Effector CD4-positive, alpha-beta T cell (primary cell): Measurements from ENCODE around the gene DARS1.
A peak's percentile ranks its signal among the peaks of the same experiment; 100 is the strongest.

Source experiments
- DNase-seq: peaks from one replicate; pipeline ENCODE4 v3.0.0-alpha.2; 2020
- total RNA-seq: gene quantifications from one replicate; lab custom pipeline; 2026; lab: John Stamatoyannopoulos, UW

DARS1 gene
- total RNA-seq: 63.6 reads per million, percentile 73 among the genes with 10 or more reads in this experiment

DNA sequence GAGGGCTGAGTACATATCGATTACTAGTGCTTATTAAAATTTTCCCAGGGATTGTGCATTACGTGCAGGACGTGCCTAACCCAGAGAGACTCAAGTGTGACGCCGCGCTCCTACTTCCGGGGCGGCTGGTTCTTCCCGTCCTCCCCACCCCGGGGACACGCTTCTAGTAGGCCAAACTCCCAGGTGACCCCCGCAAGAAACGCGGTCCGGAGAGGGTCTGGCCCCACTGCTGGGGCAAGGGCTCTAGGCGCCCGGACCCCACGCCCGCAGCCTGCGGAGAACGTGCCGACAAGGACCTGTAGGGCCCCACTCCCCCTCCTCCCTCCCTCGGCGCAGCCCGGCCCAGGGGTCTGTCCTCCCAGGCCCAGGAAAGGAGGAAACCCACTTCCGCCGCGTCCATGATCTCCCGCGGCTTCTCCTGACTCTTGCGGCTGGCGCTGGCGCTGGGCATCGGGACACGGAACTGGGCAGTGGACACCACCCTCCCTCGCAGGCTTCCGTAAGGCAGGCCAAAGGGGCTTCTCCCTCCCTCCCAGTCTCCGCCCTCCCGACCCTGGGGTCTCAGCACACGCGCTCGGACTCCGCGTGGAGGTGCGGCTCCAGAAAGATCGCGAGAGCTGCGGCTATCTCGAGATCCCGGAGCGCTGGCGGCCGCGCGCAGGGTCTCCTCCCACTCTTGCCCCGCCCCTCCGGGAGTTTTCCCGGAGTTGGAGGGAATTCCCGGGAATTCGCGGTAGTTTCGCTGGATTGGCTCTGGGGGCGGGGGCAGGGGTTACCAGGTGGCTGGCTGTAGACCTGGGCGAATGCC is at the start of gene DARS1:
Gene DARS1, minus strand, starts transcription at position 609 of the 808 bp plus-strand sequence. Its CDS starts 158 bp downstream, at position 451.
- DNase-seq: peak; percentile 63

DNA sequence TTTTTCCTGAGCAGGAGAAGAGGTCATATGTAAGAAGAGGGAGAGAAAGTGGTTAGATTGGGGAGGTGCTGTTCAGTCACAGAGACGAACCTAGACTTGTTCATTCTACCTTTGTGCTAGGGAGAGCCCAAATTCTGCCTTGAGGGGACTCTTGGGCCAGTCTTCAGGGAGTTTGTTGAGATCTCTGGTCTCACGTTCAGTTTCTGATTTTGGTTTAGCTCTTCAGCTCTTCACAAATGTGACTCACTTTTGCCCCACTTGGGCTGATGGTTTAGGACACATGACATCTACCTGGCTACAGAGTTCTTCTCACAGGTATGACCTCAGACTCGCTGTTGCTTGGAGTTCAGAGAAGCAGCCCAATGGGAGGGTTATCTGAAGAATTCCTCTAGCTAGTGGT is 49.2 kb upstream of the DARS1 start:
- no peak for DNase-seq

DNA sequence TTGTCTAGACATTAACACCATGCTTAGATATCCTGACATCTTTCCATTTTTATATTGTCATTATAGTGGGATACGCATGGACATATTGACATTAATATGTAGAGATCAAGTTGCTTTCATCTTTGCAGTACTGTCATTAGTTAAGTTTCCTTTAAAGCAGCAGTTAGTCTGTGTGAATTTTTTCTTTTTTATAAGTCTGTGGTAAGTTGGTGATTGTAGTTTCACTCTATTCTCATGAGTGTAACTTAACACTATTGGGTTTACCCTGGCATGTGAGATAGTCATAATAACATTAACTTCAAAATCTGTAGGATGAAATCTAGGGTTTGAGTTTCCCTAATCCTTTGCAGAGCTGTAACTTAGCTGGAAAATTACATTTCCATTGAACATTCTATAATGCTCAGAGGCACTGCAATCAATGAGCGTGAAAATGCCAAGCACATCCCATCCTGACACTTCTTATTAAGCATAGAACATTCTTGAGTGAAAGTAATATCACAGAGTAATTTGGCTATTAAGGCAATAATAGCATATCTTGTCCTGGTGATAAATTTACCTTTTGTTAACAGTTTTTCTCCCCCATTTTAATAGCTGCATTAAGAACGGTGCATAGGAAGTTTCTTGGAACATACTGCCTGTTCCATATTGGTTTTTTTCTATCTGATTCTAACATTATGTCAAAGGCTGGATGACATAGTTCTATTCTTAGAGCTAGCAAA is 47.5 kb upstream of the DARS1 start:
- no peak for DNase-seq

DNA sequence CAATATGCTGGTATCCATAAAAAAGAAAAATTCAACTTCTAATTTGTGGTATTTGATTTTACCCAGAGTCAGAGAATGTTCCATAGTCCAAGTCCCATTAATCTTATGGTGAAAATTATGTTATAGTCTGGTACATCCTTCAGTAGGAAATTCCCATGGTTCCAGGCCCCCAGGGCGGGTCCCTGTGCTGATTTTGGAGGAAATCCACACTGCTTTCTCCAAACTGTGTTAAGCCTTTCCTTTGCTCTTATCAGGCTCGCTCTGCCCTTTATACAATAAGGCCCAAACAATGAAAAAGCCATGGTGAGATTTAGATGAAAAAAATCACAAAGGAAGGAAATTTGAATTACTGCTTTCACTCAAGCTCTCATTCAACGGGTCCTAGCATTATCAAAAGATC is 46.8 kb upstream of the DARS1 start:
- no peak for DNase-seq

DNA sequence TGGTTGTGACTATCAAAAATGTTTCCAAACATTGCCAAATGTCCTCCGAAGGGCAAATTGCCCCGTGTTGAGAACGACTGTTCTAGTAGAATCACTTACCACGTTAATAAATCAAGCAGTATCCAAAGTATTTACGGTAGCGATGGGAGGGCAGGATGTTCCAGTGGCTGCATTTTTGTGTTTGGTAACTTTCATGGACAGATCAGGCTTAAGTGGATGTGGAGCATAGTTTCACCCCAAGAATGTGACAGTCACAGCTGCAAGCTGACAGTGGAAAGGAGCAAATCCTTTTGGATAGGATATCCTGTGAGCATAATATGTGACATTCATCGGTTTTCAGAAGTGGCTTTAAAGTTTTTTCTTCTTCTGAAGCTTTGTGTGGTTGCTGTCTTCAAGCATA is 46.3 kb upstream of the DARS1 start:
- no peak for DNase-seq

DNA sequence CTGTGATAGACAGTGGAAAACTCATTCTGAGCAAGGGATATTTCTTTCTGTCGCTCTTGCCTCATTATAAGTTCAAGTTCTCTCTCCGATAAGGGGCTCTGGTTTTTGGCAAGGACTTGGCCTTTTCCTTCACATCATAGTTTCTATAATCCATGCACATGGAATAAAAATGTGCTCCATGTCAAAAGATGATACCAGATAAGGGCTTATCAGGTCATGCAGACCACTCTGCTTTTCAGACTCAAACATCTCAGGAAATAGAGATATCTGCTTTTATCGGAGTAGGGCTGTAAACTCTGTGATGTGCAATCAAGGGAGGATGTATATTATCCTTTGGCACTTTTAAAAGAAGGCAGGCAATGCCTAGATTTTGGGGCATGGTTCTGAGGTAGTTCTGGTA is 45.0 kb upstream of the DARS1 start:
- DNase-seq: no peak

DNA sequence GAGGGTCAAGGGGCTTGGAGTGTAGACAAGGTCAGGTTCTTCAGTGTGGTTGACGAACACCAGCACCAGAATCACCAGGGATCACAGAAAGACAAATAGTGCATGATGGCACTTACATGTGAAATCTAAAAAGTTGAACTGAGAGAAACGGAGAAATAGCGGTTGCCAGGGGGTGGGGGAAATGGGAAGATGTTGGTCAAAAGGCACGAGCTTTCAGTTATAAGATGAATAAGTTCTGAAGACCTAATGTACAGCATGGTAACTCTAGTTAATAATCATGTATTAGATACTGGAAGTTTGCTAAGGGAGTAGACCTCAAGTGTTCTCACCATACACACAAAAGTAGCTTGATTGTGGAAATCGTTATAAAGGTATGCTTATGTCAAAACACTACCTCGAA is 43.7 kb upstream of the DARS1 start:
- no peak for DNase-seq

DNA sequence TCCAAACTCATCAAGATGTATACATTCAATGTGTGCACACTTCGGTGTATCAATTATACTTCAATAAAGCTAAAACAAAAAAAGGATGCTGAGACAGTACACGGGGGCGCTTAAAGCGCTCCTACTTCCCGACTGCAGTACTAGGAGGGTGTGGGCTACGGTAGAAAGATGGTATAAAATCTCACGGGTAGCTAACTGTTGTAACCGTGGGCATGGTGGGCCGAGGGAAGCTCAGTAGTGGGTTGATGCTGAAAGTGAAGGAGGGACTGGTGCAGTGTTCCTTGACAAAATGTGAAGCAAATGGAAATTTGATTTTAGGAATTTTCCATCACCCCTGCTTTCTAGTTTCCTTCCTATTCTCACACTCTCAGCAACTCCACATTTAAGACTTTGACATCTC is 42.6 kb upstream of the DARS1 start:
- no peak for DNase-seq

DNA sequence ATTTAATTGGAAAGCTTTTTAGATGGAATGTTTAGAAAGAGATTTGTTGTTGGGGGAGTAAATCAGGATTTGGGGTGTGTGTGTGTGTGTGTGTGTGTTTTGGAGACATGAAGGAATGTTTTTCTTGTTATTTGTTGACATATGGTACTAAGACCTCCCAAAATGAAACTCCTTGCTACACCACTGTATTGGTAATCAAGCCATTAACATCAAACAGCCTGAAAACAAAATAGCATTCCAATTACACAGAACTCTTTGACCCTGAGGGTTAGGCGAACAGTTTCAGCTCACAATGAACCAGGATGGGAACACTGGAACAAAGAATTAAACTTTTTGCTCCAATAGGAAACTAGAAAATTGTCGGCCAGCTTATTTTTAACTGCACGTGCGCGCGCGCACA is 41.7 kb upstream of the DARS1 start:
- no peak for DNase-seq

DNA sequence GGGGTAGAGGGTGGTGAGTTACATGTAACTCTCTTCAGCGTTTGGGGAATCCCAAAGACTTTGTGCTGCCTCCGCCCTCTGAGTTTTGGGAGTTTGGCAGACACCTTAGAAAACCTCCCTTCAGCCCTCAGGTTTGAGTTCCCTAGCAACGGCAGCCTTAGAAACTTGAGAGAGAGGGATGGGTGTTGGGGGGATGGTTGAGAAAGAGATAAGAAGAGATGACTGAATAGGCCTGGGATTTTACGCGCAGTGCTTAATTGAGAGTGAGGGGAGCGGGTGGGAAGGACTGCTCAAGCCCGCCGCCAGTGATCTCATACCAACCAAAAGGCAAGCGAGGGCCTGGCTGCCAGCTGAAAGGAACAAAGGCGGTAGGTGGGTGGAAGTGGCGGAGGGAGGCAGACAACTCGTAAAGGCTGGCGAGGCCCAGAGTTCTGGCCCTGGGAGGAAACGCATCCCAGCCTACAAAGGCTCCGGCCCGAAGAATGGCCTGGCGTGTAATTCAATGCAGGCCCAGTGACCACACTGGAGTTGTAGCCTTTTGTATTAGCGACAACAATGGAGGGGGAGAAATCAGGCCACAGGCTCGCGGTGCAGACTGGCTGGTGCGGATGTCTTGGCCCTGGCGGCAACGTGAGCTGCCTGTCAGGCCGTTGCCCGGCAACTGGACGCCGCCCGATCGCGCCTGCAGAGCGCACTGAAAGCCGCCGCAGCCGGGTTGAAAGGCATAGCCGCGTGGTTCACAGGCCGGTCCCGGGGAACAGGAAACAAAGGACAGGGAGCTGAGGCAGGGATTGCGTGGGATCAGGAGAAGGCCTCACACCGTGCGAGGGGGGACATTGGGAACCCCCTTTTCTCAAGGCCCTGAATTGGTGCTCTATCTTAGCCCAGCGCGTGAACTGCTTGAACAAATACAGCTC is 39.9 kb upstream of the DARS1 start:
- no peak for DNase-seq

DNA sequence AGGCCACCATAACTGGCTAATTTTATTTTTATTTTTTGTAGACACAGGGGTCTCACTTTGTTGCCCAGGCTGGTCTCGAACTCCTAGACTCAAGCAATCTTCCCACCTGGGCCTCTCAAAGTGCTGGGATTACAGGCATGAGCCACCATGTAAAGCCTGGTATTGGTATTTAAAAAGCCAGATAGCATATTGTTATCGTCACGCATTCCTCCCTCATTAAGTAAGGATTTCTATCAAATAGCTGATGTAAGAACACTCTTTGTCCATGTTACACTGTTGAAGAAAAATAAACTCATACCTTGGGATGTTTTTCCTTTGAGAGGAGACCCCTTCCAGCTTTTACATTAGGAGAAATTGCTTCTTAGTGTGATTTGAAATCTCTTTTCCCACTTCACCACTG is 39.2 kb upstream of the DARS1 start:
- DNase-seq: no peak

DNA sequence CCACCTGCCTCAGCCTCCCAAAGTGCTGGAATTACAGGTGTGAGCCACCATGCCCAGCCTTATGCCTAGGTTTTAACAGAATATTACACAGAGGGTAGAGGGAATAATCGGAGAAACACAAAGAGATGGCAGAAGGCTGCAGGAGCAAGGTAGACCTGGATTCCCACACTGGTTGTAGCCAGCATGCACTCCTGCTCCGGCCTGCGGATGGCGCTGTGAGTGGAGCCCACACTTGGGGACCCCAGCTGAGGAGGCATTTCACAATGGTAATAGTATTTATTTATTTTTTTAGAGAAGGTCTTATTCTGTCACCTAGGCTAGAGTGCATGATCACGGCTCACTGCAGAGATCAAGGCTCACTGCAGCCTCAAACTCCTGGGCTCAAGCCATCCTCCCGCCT is 38.8 kb upstream of the DARS1 start:
- DNase-seq: no peak

DNA sequence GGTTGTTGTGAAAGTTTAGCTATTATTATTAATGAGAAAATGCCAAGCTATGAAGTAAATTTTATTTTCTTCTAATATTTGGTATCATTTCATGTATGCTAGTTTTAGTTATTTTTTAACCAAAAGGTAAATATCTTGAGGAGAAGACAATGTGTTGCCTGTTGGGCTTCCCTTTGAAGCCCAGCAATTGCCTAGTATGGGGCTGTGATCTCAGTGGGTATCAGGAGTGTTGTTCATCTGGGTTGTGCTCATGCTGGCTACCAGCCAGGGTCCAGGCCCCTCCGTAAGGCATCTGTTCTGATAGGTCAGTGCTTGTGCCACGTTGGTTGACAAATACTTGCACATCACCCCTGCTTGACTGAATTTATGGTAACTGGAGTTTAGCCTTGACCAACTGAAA is 38.0 kb upstream of the DARS1 start:
- no peak for DNase-seq

DNA sequence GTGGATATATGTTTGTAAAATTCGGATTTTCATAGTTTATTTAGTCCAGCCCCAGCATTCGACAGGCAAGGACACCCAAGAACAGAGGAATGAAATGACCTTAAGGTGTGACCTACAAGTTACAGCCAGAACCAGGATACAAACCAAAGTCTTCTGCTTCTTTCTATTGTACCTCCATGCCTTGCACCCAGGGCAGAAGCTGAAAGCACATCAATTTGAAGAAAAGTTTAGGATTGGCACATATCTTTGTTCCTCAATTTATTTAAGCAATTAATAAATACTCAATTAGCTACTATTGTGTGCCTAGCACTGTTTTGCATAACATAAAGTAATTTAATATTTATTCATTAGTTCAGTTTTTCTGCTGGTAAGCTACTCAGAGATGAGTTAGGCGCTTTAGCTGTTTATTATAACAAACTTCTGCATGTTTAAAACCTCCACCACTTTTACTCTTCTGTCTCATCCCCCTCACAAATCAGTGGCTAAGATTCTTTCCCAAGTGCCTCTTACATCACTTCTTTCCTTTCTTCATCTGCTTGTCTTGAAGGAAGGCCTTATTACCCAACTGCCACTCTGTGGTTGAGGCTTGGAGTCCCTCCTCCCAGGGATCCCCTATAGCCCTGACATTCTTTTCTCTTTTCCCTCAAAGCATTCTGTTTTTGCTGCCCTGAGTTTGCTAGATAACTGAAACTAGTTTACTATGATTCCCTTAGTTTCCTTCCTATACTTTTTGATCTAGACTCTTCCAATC is 37.1 kb upstream of the DARS1 start:
- DNase-seq: no peak

DNA sequence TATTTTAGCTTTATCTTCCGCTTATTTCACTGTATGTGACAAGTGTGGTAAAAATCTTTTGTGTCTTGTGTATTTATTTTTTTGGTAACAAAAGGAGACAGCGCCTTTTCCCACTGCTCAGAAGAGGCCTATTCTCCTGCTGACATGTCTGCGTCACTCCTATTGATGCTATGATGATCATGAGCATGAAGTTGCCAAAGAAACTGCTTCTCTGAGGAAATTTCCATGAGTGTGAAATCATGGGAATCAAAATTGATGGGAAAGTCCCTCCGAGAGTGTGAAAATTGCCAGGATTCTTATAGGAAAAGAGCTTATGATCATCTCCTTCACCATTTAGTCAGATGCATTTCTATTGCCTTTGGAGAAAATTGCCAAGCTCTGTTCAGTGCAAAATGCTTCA is 36.5 kb upstream of the DARS1 start:
- no peak for DNase-seq

DNA sequence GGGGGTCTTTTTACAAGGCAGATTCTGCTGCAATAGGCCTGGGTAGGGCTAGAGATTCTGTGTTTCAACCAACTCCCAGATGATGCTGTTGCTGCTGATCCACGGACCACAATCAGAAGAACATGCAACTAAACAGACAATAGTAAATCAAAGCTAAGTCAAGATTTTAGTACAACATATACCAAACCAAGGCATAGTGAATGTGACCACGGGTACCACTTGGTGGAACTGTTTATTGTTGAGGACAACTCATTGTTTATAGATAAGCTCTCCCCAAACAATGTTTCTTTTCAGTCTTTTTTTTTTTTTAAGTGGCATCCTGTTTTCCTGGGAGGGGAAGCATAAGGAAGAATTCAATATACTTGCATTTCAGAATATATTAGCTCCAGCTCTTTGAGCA is 36.0 kb upstream of the DARS1 start:
- no peak for DNase-seq

DNA sequence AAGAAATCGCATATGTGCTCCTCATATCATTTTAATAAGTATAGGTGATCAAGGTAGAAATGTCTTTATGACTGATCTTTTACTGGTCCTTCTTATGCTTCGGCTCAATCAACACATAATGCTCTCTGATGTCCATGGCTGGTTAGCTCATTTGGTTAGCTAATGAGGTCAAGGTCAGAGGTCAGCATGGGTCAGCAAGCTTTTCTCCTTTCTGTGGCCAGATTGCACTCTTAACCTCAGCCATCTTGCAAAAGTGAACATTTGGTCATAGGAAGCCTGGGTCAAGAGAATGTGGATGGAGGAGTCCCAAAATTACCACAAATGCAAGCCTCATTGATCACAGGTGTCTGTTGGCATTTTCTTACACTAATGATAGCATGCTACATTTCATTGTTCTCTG is 35.4 kb upstream of the DARS1 start:
- no peak for DNase-seq

DNA sequence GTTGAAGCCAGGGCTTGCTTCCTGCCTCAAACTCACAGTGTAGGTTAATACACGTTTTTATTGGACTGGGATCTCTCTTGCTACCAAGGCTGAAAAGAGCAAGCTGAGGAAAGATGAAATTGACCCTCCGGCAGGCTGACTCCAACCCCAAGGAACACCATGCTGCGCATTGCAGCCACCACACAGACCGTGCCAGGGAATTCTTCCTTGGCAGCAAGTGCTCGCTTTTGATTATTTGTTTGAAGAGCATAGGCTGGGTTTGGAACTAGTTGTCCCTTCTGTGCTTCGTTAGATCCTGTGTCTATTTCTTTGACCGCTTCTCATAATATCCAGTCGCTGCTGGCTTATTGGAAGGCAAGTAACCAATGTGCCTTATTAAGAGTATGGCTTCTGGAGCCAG is 34.4 kb upstream of the DARS1 start:
- no peak for DNase-seq

DNA sequence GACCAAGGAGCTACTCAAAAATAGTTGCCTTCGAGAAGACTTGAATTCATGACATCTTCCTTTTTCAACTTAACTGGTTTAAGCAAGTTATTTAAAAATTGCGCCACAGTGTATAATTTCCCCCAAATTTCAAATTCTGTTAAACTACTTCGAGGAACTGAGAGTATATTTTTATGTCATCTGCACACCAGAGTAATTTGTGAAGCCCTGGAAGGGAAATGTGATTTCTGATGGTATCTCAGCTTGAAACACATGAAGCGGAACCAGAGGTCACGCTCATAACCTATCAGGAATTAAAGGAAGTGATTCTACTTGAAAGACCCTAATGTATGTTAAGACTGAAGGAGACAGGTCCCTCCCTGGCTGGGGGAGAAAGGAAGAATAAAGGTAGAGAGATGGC is 33.9 kb upstream of the DARS1 start:
- no peak for DNase-seq

DNA sequence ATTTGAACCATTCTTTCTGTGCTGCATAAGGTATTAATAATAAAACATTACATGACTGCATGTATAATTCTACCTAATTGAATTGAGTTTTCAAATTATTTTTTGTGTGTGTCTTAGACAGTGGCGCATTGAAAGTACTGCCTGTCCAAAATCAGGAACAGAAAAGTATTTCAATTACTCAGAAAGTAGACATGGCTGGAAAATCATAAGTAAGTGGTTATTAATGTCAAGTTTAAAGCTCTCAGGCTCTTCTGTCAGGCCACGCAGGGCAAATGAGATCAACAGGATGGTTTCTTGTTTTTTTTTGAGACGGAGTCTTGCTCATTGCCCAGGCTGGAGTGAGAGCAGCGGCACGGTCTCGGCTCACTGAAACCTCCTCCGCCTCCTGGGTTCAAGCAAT is 32.4 kb upstream of the DARS1 start:
- no peak for DNase-seq

DNA sequence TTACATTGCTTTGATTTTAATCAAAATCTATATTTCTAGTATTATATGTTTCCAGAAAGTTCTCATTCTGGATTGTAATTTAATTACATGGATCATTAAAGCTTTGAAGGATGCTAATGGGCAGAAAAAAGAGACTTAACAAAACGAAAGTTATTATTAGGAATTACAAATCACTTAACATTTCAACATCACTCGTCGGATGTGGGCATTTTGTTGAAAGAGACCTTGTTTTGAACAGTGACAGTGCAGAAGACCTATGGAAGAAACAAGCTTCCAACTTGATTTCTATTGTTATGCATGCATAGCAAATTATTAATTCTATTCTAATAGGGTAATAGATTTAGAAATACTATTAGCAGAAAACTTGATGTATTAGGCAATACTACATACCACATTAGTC is 31.4 kb upstream of the DARS1 start:
- no peak for DNase-seq

DNA sequence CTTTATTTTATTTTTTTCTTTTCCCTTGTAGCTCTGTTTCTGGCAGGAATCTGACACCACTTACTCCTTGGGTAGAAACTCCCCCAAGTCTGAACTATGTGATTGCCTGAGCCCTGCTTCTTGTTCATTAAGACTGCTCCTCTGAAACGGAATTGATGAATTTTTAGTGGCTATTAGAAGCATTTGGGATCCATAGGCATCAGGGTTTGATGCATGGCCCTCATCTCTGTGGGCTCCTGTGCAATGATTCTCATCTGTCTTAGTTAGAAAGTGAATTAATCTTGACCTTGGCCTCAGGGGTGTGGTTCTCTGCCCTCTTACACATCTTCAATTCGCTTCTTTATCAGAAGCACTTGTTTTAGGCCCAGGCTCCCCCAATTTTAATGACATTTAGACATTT is 31.0 kb upstream of the DARS1 start:
- no peak for DNase-seq

DNA sequence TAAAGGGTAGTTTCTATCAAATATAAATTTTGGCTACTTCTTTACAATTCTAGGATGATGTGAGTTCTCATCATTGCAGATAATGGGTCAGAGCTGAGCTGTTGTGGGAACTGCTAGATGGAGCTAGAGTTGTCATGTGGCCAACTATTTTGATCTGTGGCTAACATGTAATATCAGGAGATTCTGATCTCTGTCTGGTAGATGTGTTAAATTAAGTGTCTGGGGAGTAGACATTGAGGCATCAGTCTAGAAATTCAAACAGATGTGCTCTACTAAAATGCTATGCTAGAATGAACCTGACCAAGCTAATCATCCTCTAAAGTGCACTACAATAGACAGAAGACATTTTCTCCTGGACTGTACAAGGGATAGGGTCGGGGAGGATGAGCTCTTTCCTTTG is 30.3 kb upstream of the DARS1 start:
- DNase-seq: no peak
